RCC 7860 (cell line): ENCODE measurements around the gene EDC4.

Experiments used
- DNase-seq: peaks from one replicate; pipeline ENCODE4 v3.0.0-alpha.2; 2015; ENCODE audit warnings: low spot score
- FAIRE-seq: peaks from 2 replicates; lab custom pipeline; 2012; peaks lifted over from hg19 to GRCh38; lab: Jason Lieb, UNC

The EDC4 gene

DNA sequence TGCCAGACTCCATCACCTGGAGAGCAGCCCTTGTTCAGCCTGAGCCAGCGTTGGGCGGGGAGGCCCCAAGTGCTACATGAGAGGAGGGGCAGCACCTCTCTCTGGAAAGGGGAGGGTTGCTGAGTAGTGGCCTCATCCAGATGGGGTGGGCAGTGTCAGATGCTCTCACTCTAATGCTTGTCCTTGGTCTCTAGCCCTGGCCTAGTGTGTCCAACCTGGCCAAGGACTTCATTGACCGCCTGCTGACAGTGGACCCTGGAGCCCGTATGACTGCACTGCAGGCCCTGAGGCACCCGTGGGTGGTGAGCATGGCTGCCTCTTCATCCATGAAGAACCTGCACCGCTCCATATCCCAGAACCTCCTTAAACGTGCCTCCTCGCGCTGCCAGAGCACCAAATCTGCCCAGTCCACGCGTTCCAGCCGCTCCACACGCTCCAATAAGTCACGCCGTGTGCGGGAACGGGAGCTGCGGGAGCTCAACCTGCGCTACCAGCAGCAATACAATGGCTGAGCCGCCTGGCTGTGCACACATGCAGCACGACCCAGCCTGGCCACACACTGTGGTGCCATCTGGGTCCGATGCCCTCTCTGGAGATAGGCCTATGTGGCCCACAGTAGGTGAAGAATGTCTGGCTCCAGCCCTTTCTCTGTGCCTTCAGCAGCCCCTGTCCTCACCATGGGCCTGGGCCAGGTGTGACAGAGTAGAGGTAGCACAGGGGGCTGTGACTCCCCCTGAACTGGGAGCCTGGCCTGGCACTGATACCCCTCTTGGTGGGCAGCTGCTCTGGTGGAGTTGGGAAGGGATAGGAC is 54.5 kb downstream of the EDC4 start:
- no peak for DNase-seq
- FAIRE-seq: no peak

GRCh38 chr16:67928147-67928546 is 55.3 kb downstream of the EDC4 start:
- FAIRE-seq (no peak), DNase-seq (no peak)

GRCh38 chr16:67928561-67929364 is 55.9 kb downstream of the EDC4 start:
- DNase-seq: peak; percentile 60
- no peak for FAIRE-seq

- DNase-seq (no peak), FAIRE-seq (no peak)
Observed at GRCh38 chr16:67930191-67930590, 57.3 kb downstream of the EDC4 start.

DNA sequence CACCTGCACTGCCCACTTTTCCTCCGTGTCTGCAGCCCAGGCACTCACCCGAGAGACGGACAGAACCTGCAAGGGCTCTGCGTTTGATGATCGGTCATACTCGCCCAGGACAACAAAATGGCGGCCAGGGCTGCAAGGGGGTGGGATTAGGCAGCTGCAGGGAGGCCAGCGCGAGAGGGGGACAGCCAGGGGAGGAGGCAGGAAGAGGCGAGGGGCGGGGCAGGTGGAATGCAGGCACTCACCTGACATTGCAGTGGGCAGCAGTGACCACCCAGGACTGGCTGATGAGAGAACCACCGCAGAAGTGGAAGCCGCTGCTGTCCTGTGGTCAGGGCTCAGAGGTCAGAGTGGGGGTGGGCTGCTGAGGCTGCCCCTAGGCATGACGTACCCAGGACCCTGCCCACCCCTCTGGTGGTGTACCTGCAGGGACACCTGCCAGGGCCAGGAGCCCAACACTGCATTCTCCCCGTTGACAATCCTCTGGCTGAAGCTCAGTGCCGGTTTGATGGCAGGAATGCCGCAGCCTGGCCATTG is 57.9 kb downstream of the EDC4 start:
- DNase-seq (no peak), FAIRE-seq (no peak)
